Measurements from ENCODE around the gene SLC23A2. TPM values are rescaled to one million over a fixed set of nuclear protein-coding genes. Genes with fewer than 3 reads are reported as not detected.

The SLC23A2 gene
- total RNA-seq, 1 experiment from 2014 or later = 21.1 TPM

GRCh38 chr20:4905613-4906012 lies 95.7 kb downstream of the SLC23A2 start:
- DNase-seq (ENCODE audit: low read depth) = no peak

GRCh38 chr20:4905195-4905594 lies 96.1 kb downstream of the SLC23A2 start:
- no peak for DNase-seq (ENCODE audit: low read depth)

GRCh38 chr20:4904127-4904860 lies 97.0 kb downstream of the SLC23A2 start:
- DNase-seq (ENCODE audit: low read depth) = no peak

GRCh38 chr20:4902788-4903187 lies 98.5 kb downstream of the SLC23A2 start:
- no peak for DNase-seq (ENCODE audit: low read depth)

GRCh38 chr20:4901031-4901818 lies 100.1 kb downstream of the SLC23A2 start:
- no peak for DNase-seq (ENCODE audit: low read depth)

GRCh38 chr20:4898282-4899244 lies 102.7 kb downstream of the SLC23A2 start:
- peak; percentile 89 for DNase-seq (ENCODE audit: low read depth)

- DNase-seq (ENCODE audit: low read depth) = no peak
Observed at GRCh38 chr20:4897600-4897999, 103.7 kb downstream of the SLC23A2 start.

- peak; percentile 15 for DNase-seq (ENCODE audit: low read depth)
Observed at GRCh38 chr20:4896971-4897497, 104.3 kb downstream of the SLC23A2 start.

GRCh38 chr20:4896119-4896702 lies 105.1 kb downstream of the SLC23A2 start:
- no peak for DNase-seq (ENCODE audit: low read depth)

GRCh38 chr20:4894981-4895381 lies 106.3 kb downstream of the SLC23A2 start:
- no peak for DNase-seq (ENCODE audit: low read depth)

- DNase-seq (ENCODE audit: low read depth) = no peak
Observed at GRCh38 chr20:4894409-4894808, 106.9 kb downstream of the SLC23A2 start.

GRCh38 chr20:4893709-4894108 lies 107.6 kb downstream of the SLC23A2 start:
- DNase-seq (ENCODE audit: low read depth) = no peak

- DNase-seq (ENCODE audit: low read depth) = no peak
Observed at GRCh38 chr20:4891997-4892396, 109.3 kb downstream of the SLC23A2 start.

GRCh38 chr20:4891190-4891763 lies 110.0 kb downstream of the SLC23A2 start:
- DNase-seq (ENCODE audit: low read depth) = no peak

GRCh38 chr20:4889446-4889845 lies 111.9 kb downstream of the SLC23A2 start:
- DNase-seq (ENCODE audit: low read depth) = no peak

GRCh38 chr20:4887586-4887985 lies 113.7 kb downstream of the SLC23A2 start:
- DNase-seq (ENCODE audit: low read depth) = no peak

GRCh38 chr20:4886771-4887527 lies 114.4 kb downstream of the SLC23A2 start:
- no peak for DNase-seq (ENCODE audit: low read depth)

GRCh38 chr20:4885877-4886276 lies 115.4 kb downstream of the SLC23A2 start:
- no peak for DNase-seq (ENCODE audit: low read depth)

- DNase-seq (ENCODE audit: low read depth) = no peak
Observed at GRCh38 chr20:4883546-4883945, 117.8 kb downstream of the SLC23A2 start.

- no peak for DNase-seq (ENCODE audit: low read depth)
Observed at GRCh38 chr20:4883051-4883450, 118.3 kb downstream of the SLC23A2 start.

Measured in HT1080 (cell line).